Activated gamma-delta T cell treated with anti-CD3 and anti-CD28 coated beads, Interleukin-2, amount 50 U/mL, for 16 hours (primary cell): ENCODE results near the gene ICA1L.
"Not testable (repeated sequence)": the region's sequence is repeated elsewhere in the genome, so short reads cannot be mapped to it uniquely, and the experiment has no call there.

Experiments used
- DNase-seq: peaks from one replicate; pipeline ENCODE4 v3.0.0-alpha.2; 2020; ENCODE audit warnings: low read depth

ICA1L gene

GRCh38 chr2:202871300-202872141, at the start of gene ICA1L:
Gene ICA1L (minus strand): TSS chr2:202871766. CDS start chr2:202829009, 42,757 bp downstream.
- DNase-seq, result peak; percentile 25

- no peak for DNase-seq
Measured at GRCh38 chr2:202918860-202919259, 47.3 kb upstream of the ICA1L start.

GRCh38 chr2:202912342-202913201, 41.0 kb upstream of the ICA1L start:
- peak; percentile 0 for DNase-seq

GRCh38 chr2:202911512-202912341, 40.2 kb upstream of the ICA1L start, which contains the start of the genes CARF and WDR12:
Gene CARF (plus strand): TSS chr2:202912275. CDS start chr2:202941903, 29,628 bp downstream.
Gene WDR12 (minus strand): TSS chr2:202911673. CDS start chr2:202911476, 197 bp downstream.
- peak; percentile 84 for DNase-seq

- no peak for DNase-seq
Measured at GRCh38 chr2:202911203-202911511, 39.6 kb upstream of the ICA1L start.

- DNase-seq, result no peak
Measured at GRCh38 chr2:202910698-202911097, 39.1 kb upstream of the ICA1L start.

- not testable (repeated sequence) for DNase-seq
Measured at GRCh38 chr2:202910250-202910649, 38.7 kb upstream of the ICA1L start.

- DNase-seq, result no peak
Measured at GRCh38 chr2:202909394-202910192, 38.0 kb upstream of the ICA1L start.

GRCh38 chr2:202908186-202908585, 36.6 kb upstream of the ICA1L start:
- no peak for DNase-seq

- not testable (repeated sequence) for DNase-seq
Measured at GRCh38 chr2:202905507-202905906, 33.9 kb upstream of the ICA1L start.

GRCh38 chr2:202885190-202885589, 13.6 kb upstream of the ICA1L start:
- DNase-seq, result no peak

GRCh38 chr2:202883987-202884675, 12.6 kb upstream of the ICA1L start:
- no peak for DNase-seq

- DNase-seq, result no peak
Measured at GRCh38 chr2:202881570-202881969, 10.0 kb upstream of the ICA1L start.

- DNase-seq, result no peak
Measured at GRCh38 chr2:202877699-202878098, 6.1 kb upstream of the ICA1L start.

GRCh38 chr2:202870431-202871299, 901 bp downstream of the ICA1L start:
- peak; percentile 39 for DNase-seq

- no peak for DNase-seq
Measured at GRCh38 chr2:202861987-202862386, 9.6 kb downstream of the ICA1L start.

- no peak for DNase-seq
Measured at GRCh38 chr2:202858601-202859000, 13.0 kb downstream of the ICA1L start.

- DNase-seq, result not testable (repeated sequence)
Measured at GRCh38 chr2:202849343-202849742, 22.2 kb downstream of the ICA1L start.

GRCh38 chr2:202848813-202849212, 22.8 kb downstream of the ICA1L start:
- no peak for DNase-seq
